K562 (cell line): Measurements from ENCODE around the gene HMCN1. TPM values are rescaled to one million over a fixed set of nuclear protein-coding genes. Genes with fewer than 3 reads are reported as not detected.

Experiments used
- CBX3 ChIP-seq, 2 experiments: IDR thresholded peaks; 1 replicate in 1 of 2; 2 replicates in 1 of 2; pipeline ENCODE4 v1.6.1; 2012; ENCODE audit warnings: inconsistent platforms in 2 of 2, low read length in 2 of 2, borderline replicate concordance in 1 of 2, control low read depth in 1 of 2
- DACH1 ChIP-seq: fragments of 450-650 bp; IDR thresholded peaks from 2 replicates; pipeline ENCODE4 v1.6.1; 2018; ENCODE audit not compliant: partially characterized antibody
- E2F6 ChIP-seq, 2 experiments: IDR thresholded peaks; 2 replicates each; pipeline ENCODE4 v1.6.1; 2011; ENCODE audit warnings: borderline replicate concordance in 1 of 2, control low read depth in 1 of 2, low read depth in 1 of 2, low read length in 1 of 2, mild to moderate bottlenecking in 1 of 2, mixed read lengths in 1 of 2, moderate library complexity in 1 of 2; ENCODE audit not compliant: insufficient read depth in 1 of 2, insufficient read length in 1 of 2, poor library complexity in 1 of 2, severe bottlenecking in 1 of 2; ENCODE audit errors: extremely low read depth in 1 of 2
- GATAD2B ChIP-seq: fragments of 450-650 bp; IDR thresholded peaks from 2 replicates; pipeline ENCODE4 v1.6.1; 2017; ENCODE audit warnings: mild to moderate bottlenecking, borderline replicate concordance
- HDAC1 ChIP-seq, 2 experiments: fragments of 450-650 bp; IDR thresholded peaks; 2 replicates each; pipeline ENCODE4 v1.6.1; 2016 to 2017; ENCODE audit warnings: inconsistent platforms in 1 of 2, mild to moderate bottlenecking in 1 of 2, moderate library complexity in 1 of 2
- NCOR1 ChIP-seq: fragments of 450-650 bp; IDR thresholded peaks from 2 replicates; pipeline ENCODE4 v1.6.1; 2016; ENCODE audit warnings: mild to moderate bottlenecking, moderate library complexity
- NRF1 ChIP-seq, 2 experiments: fragments of 450-650 bp; IDR thresholded peaks in 1 of 2; conservative IDR thresholded peaks in 1 of 2; 2 replicates each; pipeline ENCODE4 v1.6.1; 2014; ENCODE audit warnings: mild to moderate bottlenecking in 2 of 2
- SMAD3 ChIP-seq: fragments of 450-650 bp; formaldehyde crosslinking; conservative IDR thresholded peaks from 2 replicates; pipeline ENCODE4 v1.4.0; 2020; ENCODE audit warnings: mild to moderate bottlenecking
- SMARCA4 ChIP-seq: fragments of 450-650 bp; IDR thresholded peaks from 2 replicates; pipeline ENCODE4 v1.6.1; 2016
- SMARCE1 ChIP-seq: fragments of 450-650 bp; IDR thresholded peaks from 2 replicates; pipeline ENCODE4 v1.7.1; 2016; ENCODE audit warnings: mild to moderate bottlenecking
- TAL1 ChIP-seq: fragments of 450-650 bp; IDR thresholded peaks from 2 replicates; pipeline ENCODE4 v1.6.1; 2016; ENCODE audit warnings: mild to moderate bottlenecking
- TRIM24 ChIP-seq, 2 experiments: fragments of 450-650 bp; IDR thresholded peaks; 2 replicates each; pipeline ENCODE4 v1.6.1; 2016
- ZNF239 ChIP-seq: fragments of 250-450 bp; sonication (Bioruptor Pico); IDR thresholded peaks from 2 replicates; pipeline ENCODE4 v1.4.0; 2020; ENCODE audit warnings: mild to moderate bottlenecking
- ZNF282 ChIP-seq: sonication (generic); formaldehyde crosslinking; IDR thresholded peaks from 2 replicates; pipeline ENCODE4 v1.8.1; 2023; ENCODE audit warnings: missing genetic modification reagents
- ZNF764 ChIP-seq: fragments of 250-450 bp; sonication (Bioruptor Pico); IDR thresholded peaks from 2 replicates; pipeline ENCODE4 v1.4.0; 2020; ENCODE audit warnings: low read depth, mild to moderate bottlenecking, moderate library complexity
- polyA plus RNA-seq, 8 experiments: library from polyadenylated mRNA; depleted of rRNA in 4 of 8; stranded (reverse) in 5 of 8; unstranded in 3 of 8; fragments of >200 nt; fragmentation: Nextera tagmentation in 2 of 8; fragmentation: Illumina TruSeq in 1 of 8; extraction: Ambion mirVana in 2 of 8; extraction: Trizol in 1 of 8; gene quantifications; 2 replicates each; pipeline versions ENCODE4 v1.2.1 to v1.2.3, GENCODE V29; 2011 to 2014; ENCODE audit warnings: inconsistent platforms in 1 of 8, missing spikeins in 1 of 8
- total RNA-seq, 7 experiments: library from RNA; depleted of rRNA in 6 of 7; stranded (reverse); fragments of >200 nt in 6 of 7; fragmentation: Illumina TruSeq in 2 of 7; extraction: Trizol in 2 of 7; gene quantifications; 2 replicates each; pipeline versions ENCODE4 v1.2.1 to v1.2.3, GENCODE V29; 2011 to 2021; ENCODE audit warnings: low replicate concordance in 1 of 7
- TF ChIP-seq, protein P1 (sequence below): fragments of 200-800 bp; sonication (Bioruptor generic); IDR thresholded peaks from 2 replicates; pipeline ENCODE4 v1.6.1; 2016; ENCODE audit warnings: missing genetic modification characterization, missing compliant biosample characterization
- TF ChIP-seq, protein P2 (sequence below), 2 experiments: fragments of 450-650 bp; conservative IDR thresholded peaks; 2 replicates each; pipeline ENCODE4 v1.6.1; 2017; ENCODE audit warnings: mild to moderate bottlenecking in 2 of 2, moderate library complexity in 2 of 2

The HMCN1 gene
- total and polyA plus RNA-seq, 9 of the 15 experiments (the other 6 are each of a cell fraction or from before 2014, with no cell fraction given): 0.07 to 0.36 (median 0.21) TPM

DNA sequence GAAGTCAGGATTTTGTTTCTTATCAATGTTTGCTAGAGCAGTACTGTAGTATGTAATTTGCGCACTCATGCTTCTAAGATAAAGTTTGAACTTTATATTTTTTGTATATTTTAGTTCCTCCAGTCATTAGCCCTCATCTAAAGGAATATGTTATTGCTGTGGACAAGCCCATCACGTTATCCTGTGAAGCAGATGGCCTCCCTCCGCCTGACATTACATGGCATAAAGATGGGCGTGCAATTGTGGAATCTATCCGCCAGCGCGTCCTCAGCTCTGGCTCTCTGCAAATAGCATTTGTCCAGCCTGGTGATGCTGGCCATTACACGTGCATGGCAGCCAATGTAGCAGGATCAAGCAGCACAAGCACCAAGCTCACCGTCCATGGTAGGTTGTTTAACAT, 388.6 kb downstream of the HMCN1 start (continued):
- TF ChIP-seq GATAD2B (no peak; the same call in 1 of the 2 replicates), TAL1 (peak; percentile 56; the same call in 1 of the 2 replicates), CBX3 (IDR thresholded peaks at IDR 0.05; ENCODE audit: borderline replicate concordance in 1 of 2, low read length in 2 of 2) (0 out of 3 replicates have a peak, but pooled peaks of 1 of the 2 experiments have one; percentile 26), E2F6 (IDR thresholded peaks at IDR 0.05; ENCODE audit: borderline replicate concordance in 1 of 2, extremely low read depth in 1 of 2, insufficient read depth in 1 of 2, insufficient read length in 1 of 2, low read depth in 1 of 2, low read length in 1 of 2, poor library complexity in 1 of 2, severe bottlenecking in 1 of 2) (peak in 1 of 2 experiments; percentile 26), SMARCE1 (0 out of 2 replicates have a peak, but pooled peaks have one; percentile 33), SMARCA4 (peak; percentile 62; the same call in 1 of the 2 replicates), NRF1 (conservative IDR thresholded peaks at IDR 0.05 in 1 of 2, IDR thresholded peaks at IDR 0.05 in 1 of 2) (peak; percentile 20 to 25; a peak in 2 of 4 replicates), TRIM24 (IDR thresholded peaks at IDR 0.05) (peak in 1 of 2 experiments; percentile 46; a peak in 1 of 4 replicates), ZNF282 (CRISPR knock-in tag) (no peak), SMAD3 (CRISPR knock-in tag) (0 out of 2 replicates have a peak, but pooled peaks have one; percentile 21), ZNF764 (CRISPR knock-in tag) (no peak), HDAC1 (IDR thresholded peaks at IDR 0.05) (peak in 1 of 2 experiments; percentile 40; a peak in 1 of 4 replicates), NCOR1 (peak; percentile 51), ZNF239 (CRISPR knock-in tag) (no peak), DACH1 (peak; percentile 18)
- TF ChIP-seq, protein P1, sequence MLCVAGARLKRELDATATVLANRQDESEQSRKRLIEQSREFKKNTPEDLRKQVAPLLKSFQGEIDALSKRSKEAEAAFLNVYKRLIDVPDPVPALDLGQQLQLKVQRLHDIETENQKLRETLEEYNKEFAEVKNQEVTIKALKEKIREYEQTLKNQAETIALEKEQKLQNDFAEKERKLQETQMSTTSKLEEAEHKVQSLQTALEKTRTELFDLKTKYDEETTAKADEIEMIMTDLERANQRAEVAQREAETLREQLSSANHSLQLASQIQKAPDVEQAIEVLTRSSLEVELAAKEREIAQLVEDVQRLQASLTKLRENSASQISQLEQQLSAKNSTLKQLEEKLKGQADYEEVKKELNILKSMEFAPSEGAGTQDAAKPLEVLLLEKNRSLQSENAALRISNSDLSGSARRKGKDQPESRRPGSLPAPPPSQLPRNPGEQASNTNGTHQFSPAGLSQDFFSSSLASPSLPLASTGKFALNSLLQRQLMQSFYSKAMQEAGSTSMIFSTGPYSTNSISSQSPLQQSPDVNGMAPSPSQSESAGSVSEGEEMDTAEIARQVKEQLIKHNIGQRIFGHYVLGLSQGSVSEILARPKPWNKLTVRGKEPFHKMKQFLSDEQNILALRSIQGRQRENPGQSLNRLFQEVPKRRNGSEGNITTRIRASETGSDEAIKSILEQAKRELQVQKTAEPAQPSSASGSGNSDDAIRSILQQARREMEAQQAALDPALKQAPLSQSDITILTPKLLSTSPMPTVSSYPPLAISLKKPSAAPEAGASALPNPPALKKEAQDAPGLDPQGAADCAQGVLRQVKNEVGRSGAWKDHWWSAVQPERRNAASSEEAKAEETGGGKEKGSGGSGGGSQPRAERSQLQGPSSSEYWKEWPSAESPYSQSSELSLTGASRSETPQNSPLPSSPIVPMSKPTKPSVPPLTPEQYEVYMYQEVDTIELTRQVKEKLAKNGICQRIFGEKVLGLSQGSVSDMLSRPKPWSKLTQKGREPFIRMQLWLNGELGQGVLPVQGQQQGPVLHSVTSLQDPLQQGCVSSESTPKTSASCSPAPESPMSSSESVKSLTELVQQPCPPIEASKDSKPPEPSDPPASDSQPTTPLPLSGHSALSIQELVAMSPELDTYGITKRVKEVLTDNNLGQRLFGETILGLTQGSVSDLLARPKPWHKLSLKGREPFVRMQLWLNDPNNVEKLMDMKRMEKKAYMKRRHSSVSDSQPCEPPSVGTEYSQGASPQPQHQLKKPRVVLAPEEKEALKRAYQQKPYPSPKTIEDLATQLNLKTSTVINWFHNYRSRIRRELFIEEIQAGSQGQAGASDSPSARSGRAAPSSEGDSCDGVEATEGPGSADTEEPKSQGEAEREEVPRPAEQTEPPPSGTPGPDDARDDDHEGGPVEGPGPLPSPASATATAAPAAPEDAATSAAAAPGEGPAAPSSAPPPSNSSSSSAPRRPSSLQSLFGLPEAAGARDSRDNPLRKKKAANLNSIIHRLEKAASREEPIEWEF (CRISPR knock-in tag): peak; percentile 32; the same call in 1 of the 2 replicates
- TF ChIP-seq, protein P2, sequence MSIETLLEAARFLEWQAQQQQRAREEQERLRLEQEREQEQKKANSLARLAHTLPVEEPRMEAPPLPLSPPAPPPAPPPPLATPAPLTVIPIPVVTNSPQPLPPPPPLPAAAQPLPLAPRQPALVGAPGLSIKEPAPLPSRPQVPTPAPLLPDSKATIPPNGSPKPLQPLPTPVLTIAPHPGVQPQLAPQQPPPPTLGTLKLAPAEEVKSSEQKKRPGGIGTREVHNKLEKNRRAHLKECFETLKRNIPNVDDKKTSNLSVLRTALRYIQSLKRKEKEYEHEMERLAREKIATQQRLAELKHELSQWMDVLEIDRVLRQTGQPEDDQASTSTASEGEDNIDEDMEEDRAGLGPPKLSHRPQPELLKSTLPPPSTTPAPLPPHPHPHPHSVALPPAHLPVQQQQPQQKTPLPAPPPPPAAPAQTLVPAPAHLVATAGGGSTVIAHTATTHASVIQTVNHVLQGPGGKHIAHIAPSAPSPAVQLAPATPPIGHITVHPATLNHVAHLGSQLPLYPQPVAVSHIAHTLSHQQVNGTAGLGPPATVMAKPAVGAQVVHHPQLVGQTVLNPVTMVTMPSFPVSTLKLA (conservative IDR thresholded peaks at IDR 0.05): peak in 1 of 2 experiments; percentile 55; a peak in 3 of 4 replicates
